GM12878 (cell line): ENCODE measurements around the gene H1-8. TPM values are rescaled to one million over a fixed set of nuclear protein-coding genes. Genes with fewer than 3 reads are reported as not detected.

ENCODE experiments used
- ATAC-seq: fragments of 200-7000 bp; cut with Tn5 transposase; 3 replicates; pipeline ENCODE4 v1.9.1; 2020; ENCODE audit warnings: mild to moderate bottlenecking, moderate library complexity
- BruUV-seq: library from RNA; stranded (reverse); fragments of 400-500 nt; replicated peaks from 2 replicates; lab custom pipeline; 2021; lab: Mats Ljungman, UMichigan
- CTCF ChIA-PET: fragments of 300-600 bp; sonication (Branson Sonifier 250); formaldehyde crosslinking; extraction: SDS; loops from one replicate; lab custom pipeline; 2021; ENCODE audit warnings: inconsistent platforms; lab: Yijun Ruan, JAX
- POLR2A ChIA-PET: fragments of 350-600 bp; formaldehyde crosslinking; extraction: SDS; loops from one replicate; lab custom pipeline; 2021; ENCODE audit warnings: inconsistent platforms; lab: Charles Lee
- RAD21 ChIA-PET: fragments of 300-600 bp; sonication (Branson Sonifier 250); formaldehyde crosslinking; loops from one replicate; lab custom pipeline; 2023; ENCODE audit warnings: antibody characterized with exemption; ENCODE audit not compliant: unreplicated experiment; lab: Charles Lee
- SMC1A ChIA-PET: fragments of 300-600 bp; sonication (Branson Sonifier 250); formaldehyde crosslinking; loops from one replicate; lab custom pipeline; 2023; ENCODE audit not compliant: unreplicated experiment, uncharacterized antibody; lab: Charles Lee
- DNase-seq: peaks from one replicate; pipeline ENCODE4 v3.0.0-alpha.2; 2011; ENCODE audit warnings: low read depth, low spot score
- FAIRE-seq: peaks from 3 replicates; lab custom pipeline; 2011; peaks lifted over from hg19 to GRCh38; lab: Jason Lieb, UNC
- H2AFZ ChIP-seq: 2 replicates; pipeline ENCODE4 v1.6.0; 2011; ENCODE audit warnings: low read depth, low read length, control low read depth; ENCODE audit not compliant: control insufficient read depth
- H3K27ac ChIP-seq: 2 replicates; pipeline ENCODE4 v1.5.1; 2011; ENCODE audit warnings: control low read depth; ENCODE audit not compliant: control insufficient read depth, insufficient read depth
- H3K27me3 ChIP-seq, 2 experiments: replicated peaks in 1 of 2; 2 replicates each; pipeline versions ENCODE4 v1.6.0 to v1.6.1; 2011; ENCODE audit warnings: low read length in 1 of 2; ENCODE audit not compliant: control insufficient read depth in 2 of 2, insufficient read depth in 2 of 2
- H3K36me3 ChIP-seq, 2 experiments: 2 replicates each; pipeline ENCODE4 v1.5.1; 2011; ENCODE audit warnings: low read length in 1 of 2; ENCODE audit not compliant: control insufficient read depth in 2 of 2, insufficient read depth in 2 of 2
- H3K4me1 ChIP-seq: 2 replicates; pipeline ENCODE4 v1.6.1; 2011; ENCODE audit warnings: mild to moderate bottlenecking, low read length, moderate library complexity, mixed read lengths; ENCODE audit not compliant: control insufficient read depth, insufficient read depth
- H3K4me2 ChIP-seq: 2 replicates; pipeline ENCODE4 v1.6.0; 2011; ENCODE audit warnings: control low read depth; ENCODE audit not compliant: control insufficient read depth, insufficient read depth
- H3K4me3 ChIP-seq: fragments of 200-600 bp; sonication (generic); 2 replicates; pipeline ENCODE4 v1.5.1; 2016
- H3K79me2 ChIP-seq: 2 replicates; pipeline ENCODE4 v1.6.0; 2011; ENCODE audit warnings: low read length; ENCODE audit not compliant: control insufficient read depth, insufficient read depth
- H3K9ac ChIP-seq: 2 replicates; pipeline ENCODE4 v1.8.0; 2011; ENCODE audit warnings: low read length, control low read depth, mixed read lengths; ENCODE audit not compliant: control insufficient read depth, insufficient read depth
- H3K9me3 ChIP-seq: replicated peaks from 3 replicates; pipeline ENCODE4 v1.5.1; 2011; ENCODE audit warnings: mild to moderate bottlenecking, low read length; ENCODE audit not compliant: control insufficient read depth, insufficient read depth
- H4K20me1 ChIP-seq: 2 replicates; pipeline ENCODE4 v1.6.0; 2011; ENCODE audit not compliant: control insufficient read depth, insufficient read depth
- BCL3 ChIP-seq: IDR thresholded peaks from 2 replicates; pipeline ENCODE4 v1.6.1; 2011; ENCODE audit warnings: borderline replicate concordance, low read depth, mild to moderate bottlenecking, moderate library complexity, low read length; ENCODE audit not compliant: insufficient read depth, poor library complexity, severe bottlenecking
- CBFB ChIP-seq: IDR thresholded peaks from 2 replicates; pipeline ENCODE4 v1.6.1; 2016; ENCODE audit warnings: antibody characterized with exemption, low read depth
- CUX1 ChIP-seq: IDR thresholded peaks from 2 replicates; pipeline ENCODE4 v1.6.1; 2012; ENCODE audit warnings: improper control_type of control experiment, low read depth, low read length; ENCODE audit not compliant: insufficient replicate concordance
- KLF5 ChIP-seq: fragments of 450-650 bp; IDR thresholded peaks from 2 replicates; pipeline ENCODE4 v1.6.1; 2014; ENCODE audit warnings: mild to moderate bottlenecking; ENCODE audit not compliant: partially characterized antibody
- MTA3 ChIP-seq: IDR thresholded peaks from 2 replicates; pipeline ENCODE4 v1.6.1; 2012; ENCODE audit warnings: low read length, inconsistent platforms, borderline replicate concordance
- PRDM15 ChIP-seq: fragments of 450-650 bp; formaldehyde crosslinking; IDR thresholded peaks from 2 replicates; pipeline ENCODE4 v1.4.0; 2020; ENCODE audit warnings: mild to moderate bottlenecking, moderate library complexity
- RB1 ChIP-seq: fragments of 450-650 bp; formaldehyde crosslinking; IDR thresholded peaks from 2 replicates; pipeline ENCODE4 v1.6.1; 2017; ENCODE audit warnings: mild to moderate bottlenecking, borderline replicate concordance
- RFX5 ChIP-seq: IDR thresholded peaks from 2 replicates; pipeline ENCODE4 v1.6.1; 2011; ENCODE audit warnings: low read depth, low read length, improper control_type of control experiment
- SMARCA5 ChIP-seq: fragments of 450-650 bp; IDR thresholded peaks from 2 replicates; pipeline ENCODE4 v1.6.1; 2017; ENCODE audit warnings: mild to moderate bottlenecking
- SMC3 ChIP-seq: IDR thresholded peaks from 2 replicates; pipeline ENCODE4 v1.6.1; 2011; ENCODE audit warnings: low read length, improper control_type of control experiment, borderline replicate concordance
- TCF7 ChIP-seq: IDR thresholded peaks from 2 replicates; pipeline ENCODE4 v1.6.1; 2014; ENCODE audit warnings: antibody characterized with exemption, borderline replicate concordance
- USF1 ChIP-seq: IDR thresholded peaks from 2 replicates; pipeline ENCODE4 v1.6.1; 2011; ENCODE audit warnings: borderline replicate concordance, low read depth, mild to moderate bottlenecking, moderate library complexity, mixed read lengths, low read length; ENCODE audit not compliant: insufficient read depth; ENCODE audit errors: extremely low read length
- ZNF24 ChIP-seq: fragments of 450-650 bp; IDR thresholded peaks from 2 replicates; pipeline ENCODE4 v1.6.1; 2017; ENCODE audit warnings: antibody characterized with exemption, mild to moderate bottlenecking
- ZZZ3 ChIP-seq: IDR thresholded peaks from 2 replicates; pipeline ENCODE4 v1.6.1; 2011; ENCODE audit warnings: low read depth; ENCODE audit not compliant: control insufficient read depth, insufficient read length
- WGBS: methylation state at CpG from one replicate; pipeline ENCODE4 v1.1.6; 2016; ENCODE audit warnings: low lambda C conversion rate; ENCODE audit not compliant: insufficient replicate concordance, insufficient coverage; ENCODE audit errors: missing lambda C conversion rate; 5-methylcytosine and 5-hydroxymethylcytosine counted together
- in situ Hi-C: fragments of 300-500 bp; cut with MboI; formaldehyde crosslinking; loops from 9 replicates; pipeline ENCODE4 v1.14.3; 2018; ENCODE audit warnings: mixed read lengths
- intact Hi-C: fragments of 100-400 bp; cut with micrococcal nuclease; formaldehyde crosslinking; loops from one replicate; pipeline ENCODE4 v1.14.2; 2022; ENCODE audit not compliant: unreplicated experiment
- polyA plus RNA-seq, 11 experiments: library from polyadenylated mRNA; depleted of rRNA in 4 of 11; unstranded in 6 of 11; stranded (reverse) in 5 of 11; fragments of >200 nt; fragmentation: Nextera tagmentation in 4 of 11; fragmentation: Illumina TruSeq in 1 of 11; extraction: Ambion mirVana in 4 of 11; extraction: Trizol in 1 of 11; gene quantifications; 1 replicate in 1 of 11; 2 replicates in 10 of 11; pipeline versions ENCODE4 v1.2.1 to v1.2.3, GENCODE V29; 2011 to 2016; ENCODE audit warnings: inconsistent platforms in 2 of 11, missing spikeins in 2 of 11, low read depth in 1 of 11
- total RNA-seq, 4 experiments: library from RNA; depleted of rRNA in 3 of 4; stranded (reverse); fragments of >200 nt in 3 of 4; fragmentation: Illumina TruSeq in 1 of 4; extraction: Trizol in 1 of 4; gene quantifications; 2 replicates each; pipeline versions ENCODE4 v1.2.1 to v1.2.3, GENCODE V29; 2013 to 2021

Gene H1-8
- total and polyA plus RNA-seq, 10 of the 15 experiments (the other 5 are each of a cell fraction or from before 2014, with no cell fraction given): not detected

GRCh38 chr3:129599607-129600006 lies 56.6 kb downstream of the H1-8 start:
- no peak overlapping the region for H3K9ac ChIP-seq
- H4K20me1 ChIP-seq: no peaks in the 10 kb centered on the region
- DNase-seq (no peak), FAIRE-seq (no peak), ATAC-seq (no peak)
- no peaks in the 10 kb centered on the region for H3K79me2 ChIP-seq
- ChIA-PET SMC1A (no interaction called here), RAD21 (no interaction called here), CTCF (no interaction called here), POLR2A (no interaction called here)
- no peak overlapping the region for H3K4me3 ChIP-seq
- H3K36me3 ChIP-seq: no peaks in the 10 kb centered on the region
- in situ Hi-C loops (no loop called here), intact Hi-C loops (no loop called here)
- WGBS: 26% methylated on average over 5 of the region's 5 CpGs
- H3K4me1 ChIP-seq: no peaks in the 10 kb centered on the region
- no peak overlapping the region for H3K4me2 ChIP-seq
- no peaks in the 10 kb centered on the region for H3K9me3 ChIP-seq
- no peak overlapping the region for H2AFZ ChIP-seq
- BruUV-seq: no TSS peak
- no peak overlapping the region for H3K27ac ChIP-seq
- H3K27me3 ChIP-seq: peaks cover 2 to 4% of the 10 kb centered on the region in 2 experiments; a peak in 3 of 4 replicates
- TF ChIP-seq BCL3: no peak
- TF ChIP-seq CUX1: no peak
- no peak for TF ChIP-seq KLF5
- no peak for TF ChIP-seq ZNF24
- TF ChIP-seq USF1: no peak
- no peak for TF ChIP-seq PRDM15
- no peak for TF ChIP-seq TCF7
- TF ChIP-seq SMARCA5: no peak
- no peak for TF ChIP-seq SMC3
- TF ChIP-seq MTA3: no peak
- TF ChIP-seq RFX5: no peak
- TF ChIP-seq RB1: no peak
- no peak for TF ChIP-seq ZZZ3
- TF ChIP-seq CBFB: no peak
